ENCODE measurements around the gene GALNT16. TPM values are rescaled to one million over a fixed set of nuclear protein-coding genes. Genes with fewer than 3 reads are reported as not detected.
"Not testable (repeated sequence)": the region's sequence is repeated elsewhere in the genome, so short reads cannot be mapped to it uniquely, and the experiment has no call there.

GALNT16 gene
- total RNA-seq, 1 donor from 2014 or later = not detected

DNA sequence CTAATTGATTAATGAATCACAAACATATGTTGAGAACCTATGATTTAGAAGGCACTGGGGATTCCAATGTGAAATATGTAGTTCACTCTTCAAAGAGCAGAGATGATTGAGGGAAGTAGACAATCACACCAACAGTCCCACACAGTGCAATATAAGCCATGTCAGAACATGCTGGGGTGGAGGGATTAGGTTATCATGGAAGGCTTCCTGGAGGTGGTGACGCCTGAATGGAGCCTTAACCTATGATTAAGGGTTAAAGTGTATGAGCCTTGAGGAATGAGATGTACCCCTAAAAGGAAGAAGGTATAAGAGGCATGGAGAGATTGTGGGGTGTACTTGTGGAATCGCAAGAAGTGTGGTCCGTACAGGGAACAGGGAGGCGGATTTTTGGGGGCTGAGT, 106.8 kb downstream of the GALNT16 start:
- no peak overlapping the region for H3K27ac Mint-ChIP-seq
- H3K36me3 Mint-ChIP-seq (ENCODE audit: low read depth) = peaks cover 5% of the 10 kb centered on the region
- DNase-seq = no peak
- H3K27me3 Mint-ChIP-seq = no peaks in the 10 kb centered on the region
- H3K4me3 Mint-ChIP-seq = no peak overlapping the region
- intact Hi-C loops (cut with micrococcal nuclease) = no loop called here
- no peaks in the 10 kb centered on the region for H3K9me3 Mint-ChIP-seq
- no peaks in the 10 kb centered on the region for H3K4me1 Mint-ChIP-seq

DNA sequence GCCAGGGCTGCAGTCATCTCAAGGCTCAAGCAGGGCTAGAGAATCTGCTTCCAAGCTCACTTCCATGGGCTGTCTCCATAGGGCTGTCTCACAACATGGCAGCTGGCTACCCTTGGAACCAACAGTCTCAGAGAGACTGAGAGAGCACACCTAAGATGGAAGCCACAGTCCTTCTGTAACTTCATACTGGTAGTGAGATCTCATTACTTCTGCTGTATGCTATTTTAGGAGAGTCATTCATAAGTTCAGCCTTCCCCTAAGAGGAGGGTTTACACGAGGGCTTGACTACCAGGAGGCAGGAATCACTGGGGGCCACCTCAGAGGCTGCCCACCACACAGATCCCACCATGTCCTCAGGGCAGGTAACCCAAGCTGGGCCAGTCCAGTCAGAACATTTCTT, 108.4 kb downstream of the GALNT16 start:
- Mint-ChIP-seq H3K36me3 (ENCODE audit: low read depth) (peaks cover 12% of the 10 kb centered on the region), H3K27ac (no peak overlapping the region), H3K9me3 (no peaks in the 10 kb centered on the region), H3K4me3 (no peak overlapping the region), H3K4me1 (peaks cover 3% of the 10 kb centered on the region), H3K27me3 (no peaks in the 10 kb centered on the region)
- intact Hi-C loops (cut with micrococcal nuclease) = no loop called here
- no peak for DNase-seq

DNA sequence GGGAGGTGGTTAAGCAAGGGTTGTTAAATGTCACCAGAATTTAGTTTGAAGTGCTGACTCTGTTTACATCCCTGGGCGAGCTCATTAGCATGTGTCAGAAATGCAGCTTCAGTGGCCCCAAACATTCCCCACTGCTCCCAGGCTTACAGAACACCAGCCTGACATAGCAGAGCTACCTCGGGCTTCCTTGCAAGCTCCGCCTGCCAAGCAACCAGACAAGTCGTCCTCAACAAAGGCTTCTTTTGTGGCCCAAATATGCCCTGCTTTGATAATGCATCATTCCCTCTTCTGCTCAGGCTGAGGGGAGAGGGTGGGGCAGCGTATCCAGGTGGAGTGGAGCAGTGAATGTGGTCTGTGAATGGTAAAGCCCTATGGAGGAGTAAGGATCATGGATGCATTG, 110.1 kb downstream of the GALNT16 start:
- H3K27ac Mint-ChIP-seq = no peak overlapping the region
- peaks cover 15% of the 10 kb centered on the region for H3K36me3 Mint-ChIP-seq (ENCODE audit: low read depth)
- intact Hi-C loops (cut with micrococcal nuclease) = no loop called here
- no peak overlapping the region for H3K4me3 Mint-ChIP-seq
- peaks cover 11% of the 10 kb centered on the region for H3K4me1 Mint-ChIP-seq
- no peaks in the 10 kb centered on the region for H3K9me3 Mint-ChIP-seq
- H3K27me3 Mint-ChIP-seq = no peaks in the 10 kb centered on the region
- DNase-seq = no peak

DNA sequence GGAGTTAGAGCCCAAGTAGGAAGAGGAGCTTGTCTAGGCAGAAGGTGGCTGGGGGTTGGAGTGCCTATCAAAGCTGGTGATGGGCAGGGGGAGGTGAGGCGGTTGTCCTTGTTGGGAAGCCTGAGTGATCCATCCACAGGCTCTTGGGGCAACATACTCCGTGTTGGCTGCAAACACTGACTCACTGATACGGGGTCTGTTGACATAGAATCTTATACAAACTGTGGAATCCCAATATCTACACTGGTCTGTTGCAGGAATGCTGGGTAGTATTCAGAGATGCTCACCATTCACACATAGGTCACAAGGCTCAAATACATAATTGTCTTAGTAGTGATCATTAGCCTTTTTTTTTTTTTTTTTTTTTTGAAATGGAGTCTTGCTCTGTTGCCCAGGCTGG, 112.2 kb downstream of the GALNT16 start:
- intact Hi-C loops (cut with micrococcal nuclease) = no loop called here
- Mint-ChIP-seq H3K4me1 (peaks cover 11% of the 10 kb centered on the region), H3K27me3 (no peaks in the 10 kb centered on the region), H3K9me3 (peaks cover 6% of the 10 kb centered on the region), H3K36me3 (ENCODE audit: low read depth) (peaks cover 35% of the 10 kb centered on the region), H3K4me3 (no peak overlapping the region), H3K27ac (no peak overlapping the region)
- no peak for DNase-seq

DNA sequence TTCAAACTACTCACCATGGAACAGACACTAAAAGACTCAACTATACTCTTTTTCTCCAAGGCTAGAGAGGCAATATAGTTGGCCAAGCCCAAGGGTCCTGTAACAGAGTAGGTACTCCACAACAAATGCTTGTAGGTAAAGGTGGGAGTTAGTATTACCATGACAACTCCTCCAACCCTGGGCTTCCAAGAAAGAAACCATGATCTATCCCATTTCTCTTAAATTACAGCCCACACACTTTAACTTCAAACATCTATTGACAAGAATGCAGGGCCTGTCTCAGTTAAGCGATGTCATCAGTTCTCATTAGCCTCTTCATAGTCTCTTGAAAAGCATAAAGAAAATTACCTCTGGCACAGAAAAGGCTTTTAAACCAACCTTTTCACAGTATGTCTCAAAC, 113.1 kb downstream of the GALNT16 start:
- H3K4me1 Mint-ChIP-seq = peaks cover 11% of the 10 kb centered on the region
- no peak overlapping the region for H3K4me3 Mint-ChIP-seq
- no peak for DNase-seq
- H3K27ac Mint-ChIP-seq = peak overlapping the region; percentile 65
- intact Hi-C loops (cut with micrococcal nuclease) = no loop called here
- peaks cover 6% of the 10 kb centered on the region for H3K9me3 Mint-ChIP-seq
- H3K36me3 Mint-ChIP-seq (ENCODE audit: low read depth) = peaks cover 39% of the 10 kb centered on the region
- no peaks in the 10 kb centered on the region for H3K27me3 Mint-ChIP-seq

DNA sequence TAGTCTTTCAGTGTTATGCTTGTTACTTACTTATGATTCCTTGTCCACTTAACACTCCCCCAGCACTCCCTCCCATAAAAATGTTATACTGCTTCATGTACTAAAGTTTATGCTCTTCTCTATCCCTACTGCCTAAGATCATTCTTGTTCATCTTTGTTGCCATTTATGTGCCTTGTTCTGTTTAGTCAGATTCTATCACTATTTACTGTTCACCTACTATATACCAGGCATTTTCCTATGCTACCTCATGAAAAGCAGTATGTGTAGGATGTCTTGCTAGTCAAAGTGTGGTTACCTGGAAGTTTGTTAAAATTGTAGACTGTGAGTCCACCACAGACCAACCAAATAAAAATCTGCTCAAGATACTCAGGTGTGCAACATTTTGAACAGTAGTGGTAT, 114.3 kb downstream of the GALNT16 start:
- Mint-ChIP-seq H3K4me3 (no peak overlapping the region), H3K27me3 (no peaks in the 10 kb centered on the region), H3K27ac (peak overlapping the region; percentile 19), H3K9me3 (peaks cover 6% of the 10 kb centered on the region), H3K36me3 (ENCODE audit: low read depth) (peaks cover 40% of the 10 kb centered on the region), H3K4me1 (peaks cover 12% of the 10 kb centered on the region)
- intact Hi-C loops (cut with micrococcal nuclease) = no loop called here
- no peak for DNase-seq

DNA sequence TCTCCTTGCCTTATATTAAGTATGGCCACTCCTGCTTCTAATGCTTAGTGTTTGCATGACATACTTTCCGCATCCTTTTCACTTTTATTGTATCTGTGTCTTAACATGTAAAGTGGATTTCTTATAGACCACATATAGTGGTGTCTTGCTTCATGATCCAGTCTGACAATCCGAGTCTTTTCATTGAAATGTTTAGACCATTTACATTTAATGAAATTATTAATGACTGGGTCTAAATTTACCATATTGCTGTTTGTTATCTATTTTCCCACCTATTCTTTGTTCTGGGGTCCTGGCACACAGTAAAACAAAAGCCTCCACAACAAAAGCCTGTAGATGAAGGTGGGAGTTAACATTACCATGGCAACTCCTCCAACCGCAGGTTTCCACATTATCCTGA, 115.2 kb downstream of the GALNT16 start:
- no peak for DNase-seq
- H3K27ac Mint-ChIP-seq = no peak overlapping the region
- H3K4me1 Mint-ChIP-seq = peaks cover 12% of the 10 kb centered on the region
- peaks cover 47% of the 10 kb centered on the region for H3K36me3 Mint-ChIP-seq (ENCODE audit: low read depth)
- intact Hi-C loops (cut with micrococcal nuclease) = no loop called here
- H3K9me3 Mint-ChIP-seq = peaks cover 6% of the 10 kb centered on the region
- no peak overlapping the region for H3K4me3 Mint-ChIP-seq
- no peaks in the 10 kb centered on the region for H3K27me3 Mint-ChIP-seq

DNA sequence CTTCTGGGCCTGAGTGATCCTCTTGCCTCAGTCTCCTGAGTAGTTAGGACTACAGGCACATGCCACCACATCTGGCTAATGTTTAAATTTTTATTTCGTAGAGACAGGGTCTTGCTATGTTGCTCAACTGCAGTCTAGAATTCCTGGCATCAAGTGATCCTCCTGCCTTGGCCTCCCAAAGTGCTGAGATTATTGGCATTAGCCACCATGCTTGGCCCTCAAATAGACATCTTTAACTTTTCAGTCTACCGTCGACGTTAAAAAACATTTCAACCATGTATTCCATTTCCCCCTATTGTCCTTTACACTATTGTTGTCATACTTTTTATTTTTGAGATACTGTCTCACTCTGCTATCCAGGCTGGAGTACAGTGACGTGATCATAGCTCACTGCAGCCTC, 115.8 kb downstream of the GALNT16 start:
- H3K27ac Mint-ChIP-seq = no peak overlapping the region
- DNase-seq = no peak
- intact Hi-C loops (cut with micrococcal nuclease) = no loop called here
- H3K27me3 Mint-ChIP-seq = no peaks in the 10 kb centered on the region
- no peak overlapping the region for H3K4me3 Mint-ChIP-seq
- H3K4me1 Mint-ChIP-seq = peaks cover 12% of the 10 kb centered on the region
- peaks cover 6% of the 10 kb centered on the region for H3K9me3 Mint-ChIP-seq
- H3K36me3 Mint-ChIP-seq (ENCODE audit: low read depth) = peaks cover 52% of the 10 kb centered on the region

DNA sequence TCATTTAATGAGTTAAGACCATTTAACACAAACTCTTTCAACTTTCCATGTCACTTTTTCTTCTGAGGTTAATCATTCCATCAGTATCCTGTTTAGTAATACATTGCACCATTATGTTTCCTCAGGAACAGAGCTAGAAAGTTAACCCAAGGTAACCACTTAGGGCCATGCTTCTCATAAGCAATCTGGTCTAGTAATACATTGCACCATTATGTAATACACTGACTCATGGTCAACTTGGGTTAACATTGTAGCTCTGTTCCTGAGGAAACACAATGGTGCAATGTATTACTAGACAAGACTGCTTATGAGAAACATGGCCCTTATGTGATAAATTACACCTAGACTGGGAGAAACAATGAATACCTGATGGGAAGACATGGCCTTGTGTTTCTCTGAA, 116.5 kb downstream of the GALNT16 start:
- peaks cover 6% of the 10 kb centered on the region for H3K9me3 Mint-ChIP-seq
- intact Hi-C loops (cut with micrococcal nuclease) = no loop called here
- H3K4me3 Mint-ChIP-seq = no peak overlapping the region
- no peaks in the 10 kb centered on the region for H3K27me3 Mint-ChIP-seq
- H3K4me1 Mint-ChIP-seq = peaks cover 14% of the 10 kb centered on the region
- no peak overlapping the region for H3K27ac Mint-ChIP-seq
- no peak for DNase-seq
- H3K36me3 Mint-ChIP-seq (ENCODE audit: low read depth) = peaks cover 56% of the 10 kb centered on the region

DNA sequence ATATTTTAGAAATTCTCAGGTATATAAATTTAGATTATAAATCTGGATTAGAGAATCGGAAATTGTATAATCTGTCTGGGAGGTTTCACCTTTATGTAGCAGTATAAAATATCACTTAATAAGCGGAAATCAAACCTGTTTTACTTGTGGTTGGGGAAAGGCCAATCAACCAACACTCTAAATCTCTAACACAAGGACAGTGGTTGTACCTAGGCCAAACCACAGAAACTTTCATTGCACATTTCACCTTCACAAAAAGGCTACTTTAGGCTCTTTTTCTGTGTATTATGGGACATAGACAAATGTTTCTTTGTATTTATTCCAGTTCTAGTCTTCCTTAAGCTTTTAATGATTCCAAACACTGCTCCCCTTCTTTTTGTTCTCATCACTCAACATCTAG, 118.3 kb downstream of the GALNT16 start:
- Mint-ChIP-seq H3K4me3 (no peak overlapping the region), H3K27ac (no peak overlapping the region), H3K36me3 (ENCODE audit: low read depth) (peaks cover 61% of the 10 kb centered on the region), H3K27me3 (no peaks in the 10 kb centered on the region), H3K9me3 (peaks cover 6% of the 10 kb centered on the region), H3K4me1 (peaks cover 11% of the 10 kb centered on the region)
- DNase-seq = no peak
- intact Hi-C loops (cut with micrococcal nuclease) = no loop called here

DNA sequence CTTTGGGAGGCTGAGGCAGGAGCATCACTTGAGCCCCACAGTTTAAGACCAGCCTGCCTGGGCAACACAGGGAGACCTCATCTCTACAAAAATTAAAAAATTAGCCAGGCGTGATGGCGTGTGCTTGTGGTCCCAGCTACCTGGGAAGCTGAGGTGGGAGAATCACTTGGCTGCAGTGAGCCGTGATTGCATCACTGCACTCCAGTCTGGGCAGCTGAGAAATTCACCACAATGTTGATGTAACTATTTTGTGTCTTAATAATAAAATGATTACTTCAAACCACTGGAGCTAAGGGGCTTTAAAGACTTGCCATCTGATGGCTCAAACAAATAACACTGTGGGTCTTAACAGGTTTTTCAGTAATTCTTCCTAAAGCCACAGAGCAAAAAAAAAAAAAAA, 127.4 kb downstream of the GALNT16 start:
- no peaks in the 10 kb centered on the region for H3K9me3 Mint-ChIP-seq
- H3K36me3 Mint-ChIP-seq (ENCODE audit: low read depth) = peaks cover 76% of the 10 kb centered on the region
- H3K4me1 Mint-ChIP-seq = peaks cover 42% of the 10 kb centered on the region
- no peak for DNase-seq
- H3K4me3 Mint-ChIP-seq = no peak overlapping the region
- no peaks in the 10 kb centered on the region for H3K27me3 Mint-ChIP-seq
- intact Hi-C loops (cut with micrococcal nuclease) = no loop called here
- H3K27ac Mint-ChIP-seq = no peak overlapping the region

DNA sequence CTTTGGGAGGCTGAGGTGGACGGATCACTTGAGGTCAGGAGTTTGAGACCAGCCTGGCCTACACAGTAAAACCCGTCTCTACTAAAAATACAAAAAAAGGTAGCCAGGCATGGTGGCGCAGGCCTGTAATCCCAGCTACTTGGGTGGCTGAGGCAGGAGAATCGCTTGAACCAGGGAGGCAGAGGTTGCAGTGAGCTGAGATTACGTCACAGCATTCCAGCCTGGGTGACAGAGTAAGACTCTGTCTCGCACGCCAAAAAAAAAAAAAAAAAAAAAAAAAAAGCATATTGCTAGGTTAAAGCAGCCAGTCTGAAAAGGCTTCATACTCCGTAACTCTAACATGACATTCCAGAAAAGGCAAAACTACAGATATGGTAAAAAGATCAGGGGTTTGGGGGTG, 131.4 kb downstream of the GALNT16 start:
- not testable (repeated sequence) for H3K9me3 Mint-ChIP-seq, DNase-seq, H3K27me3 Mint-ChIP-seq, H3K27ac Mint-ChIP-seq, H3K4me3 Mint-ChIP-seq
- intact Hi-C loops (cut with micrococcal nuclease) = loop anchor here (10.0 kb wide), 1 partner anchor 223 kb away; the partner anchor contains the start of gene SUSD6
- H3K36me3 Mint-ChIP-seq (ENCODE audit: low read depth) = peaks cover 83% of the 10 kb centered on the region
- H3K4me1 Mint-ChIP-seq = peaks cover 53% of the 10 kb centered on the region

DNA sequence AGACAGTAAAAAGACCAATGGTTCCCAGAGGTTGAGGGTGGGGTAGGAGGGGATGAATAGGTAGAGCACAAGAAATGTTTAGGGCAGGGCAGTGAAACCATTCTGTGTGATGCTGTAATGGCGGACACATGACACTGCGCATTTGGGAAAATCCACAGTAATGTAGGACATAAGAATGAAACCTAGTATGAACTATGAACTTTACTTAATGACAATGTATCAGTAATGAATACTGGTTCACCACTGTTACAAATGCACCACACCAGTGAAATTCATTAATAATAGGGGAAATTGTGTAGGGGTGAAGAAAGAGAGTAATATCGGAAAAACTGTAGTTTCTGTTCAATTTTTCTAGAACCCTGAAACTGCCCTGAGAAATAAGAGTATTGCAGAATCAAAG, 132.5 kb downstream of the GALNT16 start:
- Mint-ChIP-seq H3K27ac (no peak overlapping the region), H3K27me3 (no peaks in the 10 kb centered on the region), H3K4me3 (peak overlapping the region; percentile 30), H3K36me3 (ENCODE audit: low read depth) (peaks cover 83% of the 10 kb centered on the region), H3K4me1 (peaks cover 56% of the 10 kb centered on the region), H3K9me3 (no peaks in the 10 kb centered on the region)
- DNase-seq = no peak
- intact Hi-C loops (cut with micrococcal nuclease) = loop anchor here (10.0 kb wide), 1 partner anchor 222 kb away; the partner anchor contains the start of gene SUSD6

DNA sequence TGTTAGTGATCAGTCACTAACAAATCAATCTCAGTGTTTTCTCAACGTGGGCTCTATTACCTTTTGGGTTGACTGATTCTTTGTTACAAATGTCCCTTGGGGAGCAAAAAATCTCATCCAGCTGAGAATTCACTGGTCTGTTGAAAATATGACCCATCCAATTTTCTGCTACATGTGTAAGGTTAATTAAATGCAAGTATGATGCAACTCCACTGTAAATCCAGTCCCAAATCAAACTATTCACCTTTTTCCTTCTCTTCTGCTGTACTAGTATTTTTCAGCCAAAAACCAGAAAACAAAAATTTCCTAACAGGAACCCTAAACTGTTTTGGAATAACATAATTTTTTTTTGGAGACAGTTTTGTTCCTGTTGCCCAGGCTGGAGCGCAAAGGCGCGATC, 136.0 kb downstream of the GALNT16 start:
- peak overlapping the region; percentile 94 for H3K4me3 Mint-ChIP-seq
- no peaks in the 10 kb centered on the region for H3K27me3 Mint-ChIP-seq
- intact Hi-C loops (cut with micrococcal nuclease) = loop anchor here (5.0 to 10.0 kb wide), 2 partner anchors 66 to 219 kb away; partner anchors contain the start of gene SUSD6
- peaks cover 61% of the 10 kb centered on the region for H3K4me1 Mint-ChIP-seq
- no peaks in the 10 kb centered on the region for H3K9me3 Mint-ChIP-seq
- H3K27ac Mint-ChIP-seq = peak overlapping the region; percentile 65
- DNase-seq = no peak
- H3K36me3 Mint-ChIP-seq (ENCODE audit: low read depth) = peaks cover 67% of the 10 kb centered on the region

Measured in activated CD4-positive, alpha-beta T cell treated with anti-CD3 and anti-CD28 coated beads, Interleukin-2, amount 10 ng/mL, durations not matched to agents 24 days and 14 days (primary cell).